Upper lobe of left lung (tissue), 6 donors: ENCODE measurements around the gene GYG1. TPM values are rescaled to one million over a fixed set of nuclear protein-coding genes. Genes with fewer than 3 reads are reported as not detected.

ENCODE experiments used
- ATAC-seq, 2 donors: fragments of 200-7000 bp; cut with Tn5 transposase; one replicate each; pipeline ENCODE4 v1.9.1; 2022; ENCODE audit warnings: mild to moderate bottlenecking in 2 of 2, moderate library complexity in 2 of 2; ENCODE audit not compliant: low FRiP score in 2 of 2
- DNase-seq, 2 donors: peaks; one replicate each; pipeline ENCODE4 v3.0.0-alpha.2; 2019 to 2020
- H3K27ac ChIP-seq, 4 donors: fragments of 200-600 bp; sonication (generic); one replicate each; pipeline ENCODE4 v1.5.1; 2016 to 2019
- H3K27me3 ChIP-seq, 4 donors: fragments of 200-600 bp; sonication (generic); one replicate each; pipeline ENCODE4 v1.5.1; 2017 to 2019
- H3K36me3 ChIP-seq, 4 donors: fragments of 200-600 bp; sonication (generic); one replicate each; pipeline ENCODE4 v1.5.1; 2016 to 2019
- H3K4me1 ChIP-seq, 4 donors: fragments of 200-600 bp; sonication (generic); one replicate each; pipeline ENCODE4 v1.5.1; 2018 to 2019
- H3K4me3 ChIP-seq, 4 donors: fragments of 200-600 bp; sonication (generic); one replicate each; pipeline ENCODE4 v1.5.1; 2017 to 2019; ENCODE audit warnings: mild to moderate bottlenecking in 2 of 4, moderate library complexity in 1 of 4
- H3K9me3 ChIP-seq, 4 donors: fragments of 200-600 bp; sonication (generic); one replicate each; pipeline ENCODE4 v1.5.1; 2018 to 2019
- CTCF ChIP-seq, 6 experiments: fragments of 450-650 bp in 4 of 6; fragments of 200-600 bp in 2 of 6; sonication (generic) in 2 of 6; IDR thresholded peaks; one replicate each; pipeline ENCODE4 v1.5.1; 2016 to 2019; ENCODE audit warnings: antibody characterized with exemption in 6 of 6
- EP300 ChIP-seq, 4 donors: sonication (generic); formaldehyde crosslinking; IDR thresholded peaks; one replicate each; pipeline ENCODE4 v1.5.1; 2017; ENCODE audit warnings: antibody characterized with exemption in 4 of 4, control low read depth in 2 of 4
- POLR2A ChIP-seq, 4 donors: fragments of 450-650 bp; IDR thresholded peaks; one replicate each; pipeline ENCODE4 v1.5.1; 2016 to 2017; ENCODE audit warnings: antibody characterized with exemption in 4 of 4, mild to moderate bottlenecking in 2 of 4
- POLR2AphosphoS5 ChIP-seq, 2 donors: sonication (generic); formaldehyde crosslinking; IDR thresholded peaks; one replicate each; pipeline ENCODE4 v1.5.1; 2017; ENCODE audit warnings: antibody characterized with exemption in 2 of 2
- WGBS, 2 donors: methylation state at CpG; one replicate each; pipeline ENCODE4 v1.1.5; 2017 to 2018; 5-methylcytosine and 5-hydroxymethylcytosine counted together
- total RNA-seq, 6 donors: library from RNA; depleted of rRNA in 4 of 6; stranded (reverse); fragments of >200 nt in 4 of 6; gene quantifications; one replicate each; pipeline versions ENCODE4 v1.1.0 to v1.2.1, GENCODE V29; 2016 to 2021
- donor health status: DM: no; HTN: no; CAD: no; lungs with moderate emphysema.
- donor health status: DM: no; HTN: yes; CAD: no; lungs with severe emphysema.

The GYG1 gene
- total RNA-seq: 10 to 100 TPM; 10.5 to 48.6 (median 31.5) TPM

- TF ChIP-seq POLR2AphosphoS5 (IDR thresholded peaks at IDR 0.05) (peak; percentile 89 to 95), POLR2A (IDR thresholded peaks at IDR 0.05) (peak in 3 of 4 donors; percentile 78 to 92 (median 85)), CTCF (IDR thresholded peaks at IDR 0.05) (peak in 5 of 6 experiments; percentile 11 to 58 (median 45)), EP300 (IDR thresholded peaks at IDR 0.05) (peak in 1 of 4 donors; percentile 15)
- Histone ChIP-seq H3K4me1 (peaks cover 13 to 16% (median 13%) of the 10 kb centered on the region in 4 donors), H3K36me3 (peaks cover 3 to 24% (median 14%) of the 10 kb centered on the region in 4 donors), H3K9me3 (no peaks in the 10 kb centered on the region), H3K4me3 (peak within 1 kb of the TSS; percentile 66 to 93 (median 92)), H3K27ac (peak within 1 kb of the TSS; percentile 95 to 99 (median 96)), H3K27me3 (no peaks in the 10 kb centered on the region)
- peak; percentile 85 to 97 for DNase-seq
- WGBS, 2 donors: 0% methylated on average over 32 to 71 of the region's 91 CpGs
- ATAC-seq: peak; percentile 91 to 96
Observed at GRCh38 chr3:148991219-148992026, at the start of gene GYG1. TSS of gene GYG1 (plus strand) at chr3:148991540. CDS start at chr3:148991641, 101 bp downstream.

GRCh38 chr3:148943506-148944205, 47.7 kb upstream of the GYG1 start:
- DNase-seq: no peak
- peak; percentile 82 to 88 for ATAC-seq
- Histone ChIP-seq H3K9me3 (no peaks in the 10 kb centered on the region), H3K27me3 (no peaks in the 10 kb centered on the region), H3K27ac (no peak overlapping the region), H3K4me1 (peaks cover 0 to 3% (median 0%) of the 10 kb centered on the region in 4 donors), H3K36me3 (no peaks in the 10 kb centered on the region), H3K4me3 (no peak overlapping the region)
- 0% methylated on average over 2 of the region's 2 CpGs for WGBS, 2 donors
- TF ChIP-seq CTCF (IDR thresholded peaks at IDR 0.05): peak; percentile 51 to 78 (median 74)
- no peak for TF ChIP-seq POLR2A (IDR thresholded peaks at IDR 0.05)

GRCh38 chr3:148945116-148945515, 46.2 kb upstream of the GYG1 start:
- no peak overlapping the region for H3K27ac ChIP-seq
- WGBS, 2 donors: 83 to 91% methylated on average over 2 of the region's 2 CpGs
- no peaks in the 10 kb centered on the region for H3K36me3 ChIP-seq
- H3K4me1 ChIP-seq: peaks cover 0 to 3% (median 0%) of the 10 kb centered on the region in 4 donors
- TF ChIP-seq POLR2AphosphoS5 (IDR thresholded peaks at IDR 0.05): no peak
- no peak for TF ChIP-seq EP300 (IDR thresholded peaks at IDR 0.05)
- TF ChIP-seq POLR2A (IDR thresholded peaks at IDR 0.05): no peak
- no peak for TF ChIP-seq CTCF (IDR thresholded peaks at IDR 0.05)
- no peaks in the 10 kb centered on the region for H3K27me3 ChIP-seq
- no peaks in the 10 kb centered on the region for H3K9me3 ChIP-seq
- DNase-seq (no peak), ATAC-seq (no peak)
- H3K4me3 ChIP-seq: no peak overlapping the region

GRCh38 chr3:148948913-148949657, 42.3 kb upstream of the GYG1 start:
- no peak for TF ChIP-seq POLR2A (IDR thresholded peaks at IDR 0.05)
- TF ChIP-seq POLR2AphosphoS5 (IDR thresholded peaks at IDR 0.05): no peak
- TF ChIP-seq EP300 (IDR thresholded peaks at IDR 0.05): no peak
- TF ChIP-seq CTCF (IDR thresholded peaks at IDR 0.05): no peak
- H3K4me3 ChIP-seq: no peak overlapping the region
- DNase-seq (no peak), ATAC-seq (no peak)
- H3K27me3 ChIP-seq: no peaks in the 10 kb centered on the region
- 80 to 90% methylated on average over 8 of the region's 8 CpGs for WGBS, 2 donors
- no peaks in the 10 kb centered on the region for H3K9me3 ChIP-seq
- H3K27ac ChIP-seq: no peak overlapping the region
- no peaks in the 10 kb centered on the region for H3K36me3 ChIP-seq
- peaks cover 0 to 9% (median 0%) of the 10 kb centered on the region in 4 donors for H3K4me1 ChIP-seq
